Astrocyte of the spinal cord (primary cell): ENCODE data around the gene CES2.

Experiments
- DNase-seq: peaks from one replicate; pipeline ENCODE4 v3.0.0; 2011; ENCODE audit warnings: low read depth, low spot score
- H3K4me3 ChIP-seq: 2 replicates; pipeline ENCODE4 v1.5.1; 2011; ENCODE audit warnings: low read depth, mild to moderate bottlenecking, low read length, moderate library complexity
- in situ Hi-C: cut with HindIII; loops from 2 replicates; pipeline ENCODE4 v1.10.0; 2017; ENCODE audit warnings: low sequenced_read_pairs
- TF ChIP-seq, protein P1 (sequence below): IDR thresholded peaks from 2 replicates; pipeline ENCODE4 v1.5.1; 2012; ENCODE audit warnings: low read depth, mild to moderate bottlenecking, low read length, inconsistent platforms

The CES2 gene

DNA sequence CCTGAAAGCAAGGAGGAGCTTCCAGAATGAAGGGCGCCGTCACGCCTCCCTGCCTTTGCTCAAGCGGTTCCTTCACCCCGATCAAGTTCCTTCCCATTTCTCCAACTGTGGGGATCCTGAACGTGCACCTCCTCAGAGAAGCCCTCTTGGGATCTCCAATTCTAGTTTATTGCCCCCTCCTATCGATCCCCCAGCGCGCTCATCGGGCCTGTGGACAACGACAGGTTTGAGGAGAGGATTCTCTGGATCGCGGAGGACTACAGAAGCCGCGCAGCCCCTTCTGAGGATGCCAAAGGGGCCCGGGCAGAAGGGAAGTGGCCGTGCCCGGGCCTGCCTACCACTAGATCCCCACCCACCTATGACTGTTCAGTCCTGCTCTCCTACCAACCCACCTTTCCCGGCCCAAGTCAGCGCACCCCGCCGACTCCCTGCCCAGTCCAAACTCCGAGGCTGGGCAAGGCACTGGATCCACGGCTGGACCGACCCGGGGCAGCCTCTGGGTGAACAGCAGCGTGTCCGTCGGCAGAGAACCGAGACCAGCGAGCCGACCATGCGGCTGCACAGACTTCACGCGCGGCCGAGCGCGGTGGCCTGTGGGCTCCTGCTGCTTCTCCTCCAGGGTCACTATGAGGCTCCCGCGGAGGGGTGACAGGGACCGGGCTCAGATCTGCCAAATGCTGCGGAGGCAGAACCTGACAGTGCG lies 13.0 kb downstream of the CES2 start:
- TF ChIP-seq, protein P1, sequence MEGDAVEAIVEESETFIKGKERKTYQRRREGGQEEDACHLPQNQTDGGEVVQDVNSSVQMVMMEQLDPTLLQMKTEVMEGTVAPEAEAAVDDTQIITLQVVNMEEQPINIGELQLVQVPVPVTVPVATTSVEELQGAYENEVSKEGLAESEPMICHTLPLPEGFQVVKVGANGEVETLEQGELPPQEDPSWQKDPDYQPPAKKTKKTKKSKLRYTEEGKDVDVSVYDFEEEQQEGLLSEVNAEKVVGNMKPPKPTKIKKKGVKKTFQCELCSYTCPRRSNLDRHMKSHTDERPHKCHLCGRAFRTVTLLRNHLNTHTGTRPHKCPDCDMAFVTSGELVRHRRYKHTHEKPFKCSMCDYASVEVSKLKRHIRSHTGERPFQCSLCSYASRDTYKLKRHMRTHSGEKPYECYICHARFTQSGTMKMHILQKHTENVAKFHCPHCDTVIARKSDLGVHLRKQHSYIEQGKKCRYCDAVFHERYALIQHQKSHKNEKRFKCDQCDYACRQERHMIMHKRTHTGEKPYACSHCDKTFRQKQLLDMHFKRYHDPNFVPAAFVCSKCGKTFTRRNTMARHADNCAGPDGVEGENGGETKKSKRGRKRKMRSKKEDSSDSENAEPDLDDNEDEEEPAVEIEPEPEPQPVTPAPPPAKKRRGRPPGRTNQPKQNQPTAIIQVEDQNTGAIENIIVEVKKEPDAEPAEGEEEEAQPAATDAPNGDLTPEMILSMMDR: no peak
- in situ Hi-C loops: no loop called here
- H3K4me3 ChIP-seq: peak overlapping the region; percentile 46
- DNase-seq: no peak

DNA sequence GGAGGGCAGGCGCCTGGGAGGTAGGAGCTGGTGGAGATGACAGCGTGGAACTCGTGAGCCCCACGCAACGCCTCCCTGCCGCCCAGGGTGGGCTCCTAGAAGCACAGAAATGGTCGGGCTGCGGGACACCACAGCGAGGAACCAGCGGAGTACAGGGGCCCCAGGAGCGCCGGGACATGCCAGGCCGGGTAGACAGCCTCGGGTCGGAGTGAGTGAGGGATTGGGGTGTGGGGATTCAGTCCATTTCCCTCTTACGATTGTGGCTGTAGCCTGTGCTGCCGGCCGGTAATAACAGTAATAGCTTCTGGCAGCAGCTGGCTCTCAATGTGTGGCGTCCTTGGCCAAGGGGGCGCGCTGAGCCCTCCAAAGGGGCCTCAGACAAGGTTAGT lies 13.5 kb downstream of the CES2 start:
- H3K4me3 ChIP-seq: no peak overlapping the region
- in situ Hi-C loops: no loop called here
- TF ChIP-seq, protein P1: no peak
- DNase-seq: no peak

DNA sequence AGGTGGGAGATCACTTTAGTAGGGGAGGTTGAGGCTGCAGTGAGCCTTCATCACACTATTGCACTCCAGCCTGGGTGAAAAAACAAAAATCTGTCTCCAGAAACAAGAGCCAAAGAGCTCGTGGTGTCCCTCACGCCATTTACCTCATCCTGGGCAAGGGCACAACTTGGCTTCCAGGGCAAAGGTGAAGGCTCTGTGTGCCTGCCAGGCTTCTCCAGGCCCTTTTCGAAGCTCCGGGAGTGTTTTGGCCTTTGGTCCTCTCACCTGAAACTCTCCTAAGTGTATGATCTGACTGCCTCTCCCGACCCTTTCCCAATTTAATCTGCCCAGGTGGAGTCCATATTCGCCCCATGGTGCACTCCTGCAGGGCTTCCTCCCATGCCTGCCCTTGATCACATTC lies 14.2 kb downstream of the CES2 start:
- TF ChIP-seq, protein P1: no peak
- in situ Hi-C loops: no loop called here
- DNase-seq: no peak
- H3K4me3 ChIP-seq: no peak overlapping the region

DNA sequence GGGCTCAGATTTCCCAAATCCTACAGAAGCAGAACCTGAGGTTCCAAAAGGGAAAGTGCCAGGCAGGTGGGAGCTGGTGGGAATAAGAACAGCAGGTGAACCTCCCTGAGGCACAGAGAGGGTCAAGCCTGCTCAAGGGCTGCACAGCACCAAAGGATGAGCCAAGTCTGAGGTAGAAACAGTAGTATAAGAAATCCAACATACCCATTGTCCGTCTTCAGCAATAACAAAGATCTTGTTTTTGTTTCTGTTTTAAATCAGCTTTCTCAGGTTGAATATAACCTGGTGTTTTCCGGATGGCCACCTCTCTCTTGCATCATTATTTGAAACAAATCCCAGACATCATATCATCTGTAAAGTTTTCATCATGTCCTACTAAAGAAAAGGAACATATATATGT lies 15.1 kb downstream of the CES2 start:
- in situ Hi-C loops: no loop called here
- no peak for DNase-seq
- H3K4me3 ChIP-seq: no peak overlapping the region
- TF ChIP-seq, protein P1: no peak

DNA sequence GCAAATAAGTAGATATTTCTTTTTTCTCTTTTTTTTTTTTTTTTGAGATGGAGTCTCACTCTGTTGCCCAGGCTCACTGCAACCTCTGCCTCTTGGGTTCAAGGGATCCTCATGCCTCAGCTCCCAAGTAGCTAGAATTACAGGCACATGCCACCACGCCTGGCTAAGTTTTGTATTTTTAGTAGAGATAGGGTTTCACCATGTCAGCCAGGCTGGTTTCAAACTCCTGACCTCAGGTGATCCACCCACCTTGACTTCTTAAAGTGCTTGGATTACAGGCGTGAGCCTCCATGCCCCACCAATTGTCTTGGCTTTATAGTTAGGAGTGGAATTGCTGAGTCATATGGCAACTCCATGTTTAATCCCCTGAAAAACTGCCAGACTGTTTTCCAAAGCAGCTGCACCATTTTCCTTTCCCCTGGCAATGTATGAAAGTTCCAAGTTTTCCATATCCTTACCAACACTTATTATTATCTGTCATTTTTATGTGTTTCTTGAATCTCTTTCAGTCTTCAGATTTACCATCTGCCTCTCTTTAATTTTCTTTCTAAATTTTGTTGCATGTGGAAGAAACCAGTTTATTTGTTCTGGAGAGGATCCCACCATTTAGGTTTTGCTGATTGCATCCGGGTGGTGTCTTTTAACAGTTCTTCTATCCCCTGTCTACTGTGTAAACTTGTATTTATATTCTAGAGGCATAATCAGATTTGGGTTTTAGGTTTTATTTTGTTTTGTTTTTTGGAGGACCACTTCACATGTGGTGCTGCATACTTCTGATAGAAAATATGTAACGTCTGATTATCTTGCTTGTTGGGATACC lies 15.9 kb downstream of the CES2 start:
- in situ Hi-C loops: no loop called here
- TF ChIP-seq, protein P1: no peak
- H3K4me3 ChIP-seq: no peak overlapping the region
- DNase-seq: no peak

DNA sequence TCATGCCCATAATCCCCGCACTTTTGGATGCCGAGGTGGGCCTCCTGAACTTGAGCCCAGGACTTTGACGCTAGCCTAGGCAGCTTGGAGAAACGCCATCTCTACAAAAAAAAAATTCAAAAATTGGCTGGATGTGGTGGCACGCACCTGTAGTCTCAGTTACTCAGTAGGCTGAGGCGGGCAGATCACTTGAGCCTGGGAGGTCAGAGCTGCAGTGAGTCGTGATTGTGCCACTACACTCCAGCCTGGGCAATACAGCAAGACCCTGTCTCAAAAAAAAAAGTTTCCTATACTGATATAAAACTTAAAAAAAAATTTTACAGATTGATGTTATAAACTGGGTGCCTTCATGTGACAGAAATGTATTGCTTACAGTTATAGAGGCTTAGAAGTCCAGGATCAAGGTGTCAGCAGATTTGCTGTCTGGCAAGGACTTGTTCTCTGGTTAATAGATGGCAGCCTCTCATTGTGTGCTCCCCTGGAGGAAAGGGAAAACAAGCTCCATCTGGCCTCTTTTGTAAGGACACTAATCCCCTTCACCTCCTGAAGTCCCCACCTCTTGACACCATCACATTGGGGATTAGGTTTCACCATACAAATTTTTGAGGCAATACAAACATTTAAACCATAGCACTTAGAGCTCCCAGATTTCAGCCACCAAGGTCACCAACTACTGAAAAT lies 17.3 kb downstream of the CES2 start:
- no peak for DNase-seq
- TF ChIP-seq, protein P1: no peak
- no peak overlapping the region for H3K4me3 ChIP-seq
- in situ Hi-C loops: no loop called here
